ENCODE data around the gene CCDC27.

CCDC27 gene

GRCh38 chr1:3814771-3815561, 62.7 kb downstream of the CCDC27 start:
- no peak for ATAC-seq
- no peak for TF ChIP-seq PPARA (CRISPR knock-in tag; IDR thresholded peaks at IDR 0.05; ENCODE audit: borderline replicate concordance)
- TF ChIP-seq GLIS3 (CRISPR knock-in tag; IDR thresholded peaks at IDR 0.05), result no peak
- TF ChIP-seq ZC3H10 (CRISPR knock-in tag; IDR thresholded peaks at IDR 0.05), result no peak
- no peak for TF ChIP-seq POU6F1 (CRISPR knock-in tag; IDR thresholded peaks at IDR 0.05; ENCODE audit: borderline replicate concordance, low read depth)
- no peak for TF ChIP-seq ESRRG (CRISPR knock-in tag; IDR thresholded peaks at IDR 0.05)
- no peak for TF ChIP-seq ZFP30 (CRISPR knock-in tag; IDR thresholded peaks at IDR 0.05)
- TF ChIP-seq PATZ1 (CRISPR knock-in tag; IDR thresholded peaks at IDR 0.05; ENCODE audit: borderline replicate concordance), result no peak
- no peak for TF ChIP-seq RARB (CRISPR knock-in tag; IDR thresholded peaks at IDR 0.05)

- no peak for ATAC-seq
- TF ChIP-seq ESRRG (CRISPR knock-in tag; IDR thresholded peaks at IDR 0.05) (no peak), ZNF70 (CRISPR knock-in tag; IDR thresholded peaks at IDR 0.05) (no peak), BACH2 (CRISPR knock-in tag; IDR thresholded peaks at IDR 0.05; ENCODE audit: borderline replicate concordance) (no peak), ZNF8 (CRISPR knock-in tag; IDR thresholded peaks at IDR 0.05) (no peak), PATZ1 (CRISPR knock-in tag; IDR thresholded peaks at IDR 0.05; ENCODE audit: borderline replicate concordance) (no peak), TOX (CRISPR knock-in tag; IDR thresholded peaks at IDR 0.05; ENCODE audit: borderline replicate concordance) (no peak), PPARA (CRISPR knock-in tag; IDR thresholded peaks at IDR 0.05; ENCODE audit: borderline replicate concordance) (no peak), TSHZ2 (CRISPR knock-in tag; IDR thresholded peaks at IDR 0.05) (no peak), POU6F1 (CRISPR knock-in tag; IDR thresholded peaks at IDR 0.05; ENCODE audit: borderline replicate concordance, low read depth) (no peak), GLIS3 (CRISPR knock-in tag; IDR thresholded peaks at IDR 0.05) (no peak), CSRNP3 (CRISPR knock-in tag; IDR thresholded peaks at IDR 0.05) (no peak), OSR1 (CRISPR knock-in tag; IDR thresholded peaks at IDR 0.05) (no peak)
These were observed 64.3 kb downstream of the CCDC27 start for GRCh38 chr1:3816331-3817137.

Measured in SK-N-SH treated with all-trans-retinoic acid at 6 μM for 48 hours (cell line).